Measurements from ENCODE around the gene GPR39. TPM values are rescaled to one million over a fixed set of nuclear protein-coding genes. Genes with fewer than 3 reads are reported as not detected.
A peak's percentile ranks its signal among the peaks of the same experiment; 100 is the strongest.

The GPR39 gene
- total and polyA plus RNA-seq, 8 donors, result 3.9 to 24.4 (median 4.6) TPM

GRCh38 chr2:132448331-132448730 lies 31.7 kb downstream of the GPR39 start:
- Histone ChIP-seq H3K36me3 (no peaks in the 10 kb centered on the region), H3K4me3 (no peak overlapping the region), H3K9me3 (no peaks in the 10 kb centered on the region), H3K4me1 (no peaks in the 10 kb centered on the region), H3K27me3 (no peaks in the 10 kb centered on the region), H3K27ac (no peak overlapping the region)
- DNase-seq, result no peak
- no peak for TF ChIP-seq CTCF (IDR thresholded peaks at IDR 0.05)
- ATAC-seq, result no peak
- intact Hi-C loops (cut with DNase I), result no loop called here

GRCh38 chr2:132448771-132449170 lies 32.2 kb downstream of the GPR39 start:
- no peaks in the 10 kb centered on the region for H3K36me3 ChIP-seq
- DNase-seq, result peak in 1 of 4 donors; percentile 12
- TF ChIP-seq CTCF (IDR thresholded peaks at IDR 0.05), result peak; percentile 14 to 29
- H3K27ac ChIP-seq, result no peak overlapping the region
- H3K4me3 ChIP-seq, result no peak overlapping the region
- peaks cover 0 to 1% of the 10 kb centered on the region in 2 donors for H3K9me3 ChIP-seq
- intact Hi-C loops (cut with DNase I), result no loop called here
- H3K27me3 ChIP-seq, result no peaks in the 10 kb centered on the region
- H3K4me1 ChIP-seq, result no peaks in the 10 kb centered on the region
- peak; percentile 38 for ATAC-seq

- H3K4me3 ChIP-seq, result no peak overlapping the region
- peaks cover 0 to 8% of the 10 kb centered on the region in 2 donors for H3K9me3 ChIP-seq
- H3K4me1 ChIP-seq, result no peaks in the 10 kb centered on the region
- ATAC-seq (no peak), DNase-seq (no peak)
- intact Hi-C loops (cut with DNase I), result no loop called here
- H3K27ac ChIP-seq, result no peak overlapping the region
- no peaks in the 10 kb centered on the region for H3K27me3 ChIP-seq
- no peaks in the 10 kb centered on the region for H3K36me3 ChIP-seq
- no peak for TF ChIP-seq CTCF (IDR thresholded peaks at IDR 0.05)
Observed at GRCh38 chr2:132449868-132450267, 33.3 kb downstream of the GPR39 start.

GRCh38 chr2:132460781-132461180 lies 44.2 kb downstream of the GPR39 start:
- ATAC-seq (no peak), DNase-seq (no peak)
- Histone ChIP-seq H3K9me3 (peaks cover 4 to 74% of the 10 kb centered on the region in 2 donors), H3K27me3 (no peaks in the 10 kb centered on the region), H3K36me3 (no peaks in the 10 kb centered on the region), H3K4me3 (no peak overlapping the region), H3K27ac (no peak overlapping the region), H3K4me1 (no peaks in the 10 kb centered on the region)
- no peak for TF ChIP-seq CTCF (IDR thresholded peaks at IDR 0.05)
- intact Hi-C loops (cut with DNase I), result no loop called here

GRCh38 chr2:132462236-132462635 lies 45.6 kb downstream of the GPR39 start:
- DNase-seq, result no peak
- Histone ChIP-seq H3K27ac (no peak overlapping the region), H3K4me1 (no peaks in the 10 kb centered on the region), H3K9me3 (peaks cover 10 to 84% of the 10 kb centered on the region in 2 donors), H3K36me3 (no peaks in the 10 kb centered on the region), H3K4me3 (no peak overlapping the region), H3K27me3 (no peaks in the 10 kb centered on the region)
- intact Hi-C loops (cut with DNase I), result no loop called here
- no peak for TF ChIP-seq CTCF (IDR thresholded peaks at IDR 0.05)
- no peak for ATAC-seq

Measured in left lung (tissue), 10 donors.